ENCODE data around the gene WDR5B. TPM values are rescaled to one million over a fixed set of nuclear protein-coding genes. Genes with fewer than 3 reads are reported as not detected.

WDR5B gene
- total and polyA plus RNA-seq, 4 donors: 2.8 to 7.5 (median 4.9) TPM

DNA sequence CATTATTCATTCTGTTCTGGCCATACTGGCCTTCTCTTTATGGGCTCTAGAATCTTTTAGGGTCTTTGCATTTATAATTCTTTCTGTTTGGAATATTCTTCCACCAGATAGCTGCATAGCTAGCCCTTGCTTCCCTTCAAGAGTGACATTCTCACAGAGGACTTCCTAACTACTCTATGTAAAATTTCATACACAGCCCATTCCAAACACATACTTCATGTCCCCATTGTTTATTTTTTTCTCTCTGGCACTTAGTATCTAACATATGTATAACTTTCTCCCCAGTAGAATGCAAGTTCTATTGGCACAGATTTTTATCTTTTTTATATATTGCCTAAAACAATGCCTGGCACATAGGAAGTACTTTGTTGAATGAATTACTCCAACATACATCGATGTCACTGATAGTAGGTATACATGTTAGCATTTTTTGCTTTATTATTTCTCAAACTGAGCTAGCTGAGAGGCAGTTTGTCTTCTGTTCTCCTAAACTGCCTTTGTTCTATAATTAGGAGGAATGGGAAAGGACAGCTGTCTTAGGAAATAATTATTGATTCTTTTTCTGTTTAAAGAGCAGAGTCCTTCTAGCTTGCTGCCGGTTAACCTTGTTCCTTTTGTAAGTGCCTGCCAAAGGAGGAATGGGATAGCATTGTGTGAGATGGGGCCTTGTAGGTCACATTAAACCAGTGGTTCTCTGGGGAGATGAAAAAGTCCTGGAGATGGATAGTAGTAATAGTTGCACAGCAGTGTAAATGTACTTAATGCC, 24.0 kb downstream of the WDR5B start:
- Histone ChIP-seq H3K27me3 (ENCODE audit: control insufficient read depth in 3 of 3, insufficient read depth in 3 of 3, low read length in 2 of 3) (no peaks in the 10 kb centered on the region), H3K4me3 (no peak overlapping the region), H3K4me1 (ENCODE audit: control insufficient read depth in 5 of 5, insufficient read depth in 5 of 5, low read length in 5 of 5) (peaks cover 0 to 27% (median 0%) of the 10 kb centered on the region in 5 donors), H3K9ac (ENCODE audit: insufficient read depth in 1 of 2, low read length in 2 of 2) (peak overlapping the region in 1 of 2 donors; percentile 57), H3K36me3 (ENCODE audit: control insufficient read depth in 4 of 4, insufficient read depth in 4 of 4, low read length in 4 of 4) (peaks cover 0 to 5% (median 3%) of the 10 kb centered on the region in 4 donors), H3K27ac (ENCODE audit: low read depth in 1 of 2, low read length in 1 of 2) (no peak overlapping the region), H3K9me3 (ENCODE audit: control insufficient read depth in 4 of 4, insufficient read depth in 3 of 4, low read length in 3 of 4) (no peaks in the 10 kb centered on the region)
- DNase-seq: peak in 2 of 3 donors; percentile 46 to 65
- no peak for ATAC-seq (ENCODE audit: insufficient read depth, low FRiP score)
- 57 to 73% methylated on average over 2 of the region's 2 CpGs for WGBS, 2 donors
- TF ChIP-seq, protein P1, sequence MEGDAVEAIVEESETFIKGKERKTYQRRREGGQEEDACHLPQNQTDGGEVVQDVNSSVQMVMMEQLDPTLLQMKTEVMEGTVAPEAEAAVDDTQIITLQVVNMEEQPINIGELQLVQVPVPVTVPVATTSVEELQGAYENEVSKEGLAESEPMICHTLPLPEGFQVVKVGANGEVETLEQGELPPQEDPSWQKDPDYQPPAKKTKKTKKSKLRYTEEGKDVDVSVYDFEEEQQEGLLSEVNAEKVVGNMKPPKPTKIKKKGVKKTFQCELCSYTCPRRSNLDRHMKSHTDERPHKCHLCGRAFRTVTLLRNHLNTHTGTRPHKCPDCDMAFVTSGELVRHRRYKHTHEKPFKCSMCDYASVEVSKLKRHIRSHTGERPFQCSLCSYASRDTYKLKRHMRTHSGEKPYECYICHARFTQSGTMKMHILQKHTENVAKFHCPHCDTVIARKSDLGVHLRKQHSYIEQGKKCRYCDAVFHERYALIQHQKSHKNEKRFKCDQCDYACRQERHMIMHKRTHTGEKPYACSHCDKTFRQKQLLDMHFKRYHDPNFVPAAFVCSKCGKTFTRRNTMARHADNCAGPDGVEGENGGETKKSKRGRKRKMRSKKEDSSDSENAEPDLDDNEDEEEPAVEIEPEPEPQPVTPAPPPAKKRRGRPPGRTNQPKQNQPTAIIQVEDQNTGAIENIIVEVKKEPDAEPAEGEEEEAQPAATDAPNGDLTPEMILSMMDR (IDR thresholded peaks at IDR 0.05; ENCODE audit: control extremely low read depth, extremely low read depth): no peak

DNA sequence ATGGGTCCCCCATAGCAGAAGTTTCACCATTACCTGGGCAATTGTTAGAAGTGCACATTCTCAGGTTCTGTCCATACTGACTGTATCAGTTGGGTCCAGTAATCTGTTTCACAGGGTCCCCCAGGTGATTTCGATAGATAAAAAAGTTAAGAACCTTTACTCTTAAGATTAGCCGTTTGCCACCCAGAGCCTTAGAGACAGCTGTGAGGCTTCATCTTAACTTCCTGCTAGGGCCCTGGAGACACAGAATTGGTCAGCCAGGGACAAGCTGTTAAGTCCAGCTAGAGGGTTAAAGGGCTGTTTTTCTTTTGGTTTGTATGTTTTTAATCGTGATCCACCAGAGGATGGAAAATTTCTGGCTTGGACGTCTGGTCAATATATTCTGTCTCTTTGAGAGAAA, 25.2 kb downstream of the WDR5B start:
- DNase-seq (peak; percentile 17 to 64 (median 32)), ATAC-seq (ENCODE audit: insufficient read depth, low FRiP score) (no peak)
- 75% methylated on average over 4 of the region's 4 CpGs for WGBS, 2 donors

DNA sequence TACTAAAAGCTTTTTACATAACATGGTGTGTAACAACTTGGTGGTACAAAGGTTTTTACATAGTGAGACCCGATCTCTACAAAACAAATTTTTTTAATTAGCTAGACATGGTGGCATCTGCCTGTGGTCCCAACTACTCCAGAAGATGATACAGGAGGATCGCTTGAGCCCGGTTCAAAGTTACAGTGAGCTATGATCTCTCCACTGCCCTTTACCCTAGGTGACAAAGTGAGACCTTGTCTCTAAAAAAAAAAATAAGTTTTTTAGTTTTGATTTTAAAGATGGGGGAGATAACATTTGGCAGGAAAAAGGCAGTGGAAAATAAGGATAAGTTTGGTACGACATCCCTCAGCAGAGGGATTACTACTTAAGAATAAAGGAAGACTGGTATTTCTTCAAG, 26.0 kb downstream of the WDR5B start:
- Histone ChIP-seq H3K36me3 (ENCODE audit: control insufficient read depth in 4 of 4, insufficient read depth in 4 of 4, low read length in 4 of 4) (peaks cover 0 to 5% (median 3%) of the 10 kb centered on the region in 4 donors), H3K9ac (ENCODE audit: insufficient read depth in 1 of 2, low read length in 2 of 2) (no peak overlapping the region), H3K9me3 (ENCODE audit: control insufficient read depth in 4 of 4, insufficient read depth in 3 of 4, low read length in 3 of 4) (no peaks in the 10 kb centered on the region), H3K4me3 (no peak overlapping the region), H3K27ac (ENCODE audit: low read depth in 1 of 2, low read length in 1 of 2) (no peak overlapping the region), H3K27me3 (ENCODE audit: control insufficient read depth in 3 of 3, insufficient read depth in 3 of 3, low read length in 2 of 3) (no peaks in the 10 kb centered on the region), H3K4me1 (ENCODE audit: control insufficient read depth in 5 of 5, insufficient read depth in 5 of 5, low read length in 5 of 5) (peaks cover 0 to 27% (median 5%) of the 10 kb centered on the region in 5 donors)
- ATAC-seq (ENCODE audit: insufficient read depth, low FRiP score) (no peak), DNase-seq (no peak)
- TF ChIP-seq, protein P1 (IDR thresholded peaks at IDR 0.05; ENCODE audit: control extremely low read depth, extremely low read depth): no peak
- 93 to 97% methylated on average over 4 of the region's 4 CpGs for WGBS, 2 donors

More for the DNA sequence above, 25.2 kb downstream of the WDR5B start:
- H3K9ac ChIP-seq (ENCODE audit: insufficient read depth in 1 of 2, low read length in 2 of 2): no peak overlapping the region
- peaks cover 0 to 27% (median 4%) of the 10 kb centered on the region in 5 donors for H3K4me1 ChIP-seq (ENCODE audit: control insufficient read depth in 5 of 5, insufficient read depth in 5 of 5, low read length in 5 of 5)
- H3K36me3 ChIP-seq (ENCODE audit: control insufficient read depth in 4 of 4, insufficient read depth in 4 of 4, low read length in 4 of 4): peaks cover 0 to 5% (median 3%) of the 10 kb centered on the region in 4 donors
- H3K27me3 ChIP-seq (ENCODE audit: control insufficient read depth in 3 of 3, insufficient read depth in 3 of 3, low read length in 2 of 3): no peaks in the 10 kb centered on the region
- no peaks in the 10 kb centered on the region for H3K9me3 ChIP-seq (ENCODE audit: control insufficient read depth in 4 of 4, insufficient read depth in 3 of 4, low read length in 3 of 4)
- H3K4me3 ChIP-seq: no peak overlapping the region
- H3K27ac ChIP-seq (ENCODE audit: low read depth in 1 of 2, low read length in 1 of 2): no peak overlapping the region
- TF ChIP-seq, protein P1 (IDR thresholded peaks at IDR 0.05; ENCODE audit: control extremely low read depth, extremely low read depth): no peak

Measured in lung (tissue), 12 donors.